Keratinocyte (primary cell): ENCODE data around the gene KCTD21. TPM values are rescaled to one million over a fixed set of nuclear protein-coding genes. Genes with fewer than 3 reads are reported as not detected.

Experiments used
- DNase-seq: peaks from one replicate; pipeline ENCODE4 v3.0.0-alpha.2; 2011; ENCODE audit warnings: low read depth, missing footprints, low spot score
- FAIRE-seq: peaks from 2 replicates; lab custom pipeline; 2011; peaks lifted over from hg19 to GRCh38; lab: Jason Lieb, UNC
- H2AFZ ChIP-seq: 2 replicates; pipeline ENCODE4 v1.6.0; 2012; ENCODE audit warnings: low read length, control low read depth, inconsistent platforms; ENCODE audit not compliant: control insufficient read depth
- H3K27ac ChIP-seq: 2 replicates; pipeline ENCODE4 v1.5.1; 2011; ENCODE audit warnings: low read length; ENCODE audit not compliant: control insufficient read depth, insufficient read depth
- H3K27me3 ChIP-seq: 3 replicates; pipeline ENCODE4 v1.6.0; 2011; ENCODE audit warnings: low read length; ENCODE audit not compliant: control insufficient read depth, insufficient read depth; ENCODE audit errors: extremely low read depth
- H3K36me3 ChIP-seq, 2 experiments: 2 replicates in 1 of 2; 3 replicates in 1 of 2; pipeline ENCODE4 v1.5.1; 2011; ENCODE audit warnings: low read length in 2 of 2, mild to moderate bottlenecking in 1 of 2; ENCODE audit not compliant: control insufficient read depth in 2 of 2, insufficient read depth in 2 of 2; ENCODE audit errors: extremely low read depth in 1 of 2
- H3K4me1 ChIP-seq: 3 replicates; pipeline ENCODE4 v1.5.1; 2011; ENCODE audit warnings: low read length; ENCODE audit not compliant: control insufficient read depth, insufficient read depth; ENCODE audit errors: extremely low read depth
- H3K4me2 ChIP-seq: 3 replicates; pipeline ENCODE4 v1.6.0; 2011; ENCODE audit warnings: low read depth, low read length; ENCODE audit not compliant: control insufficient read depth, insufficient read depth; ENCODE audit errors: extremely low read depth
- H3K4me3 ChIP-seq, 3 experiments: fragments of 200-600 bp in 1 of 3; sonication (generic) in 1 of 3; 2 replicates in 2 of 3; 3 replicates in 1 of 3; pipeline ENCODE4 v1.5.1; 2011 to 2016; ENCODE audit warnings: low read length in 3 of 3, mild to moderate bottlenecking in 3 of 3, control low read depth in 2 of 3, inconsistent platforms in 1 of 3, low read depth in 1 of 3, mixed read lengths in 1 of 3, mixed run types in 1 of 3, moderate library complexity in 1 of 3; ENCODE audit not compliant: control insufficient read depth in 2 of 3, insufficient read depth in 2 of 3; ENCODE audit errors: extremely low read depth in 1 of 3
- H3K79me2 ChIP-seq: 2 replicates; pipeline ENCODE4 v1.6.0; 2012; ENCODE audit warnings: low read length; ENCODE audit not compliant: control insufficient read depth, insufficient read depth
- H3K9ac ChIP-seq: 3 replicates; pipeline ENCODE4 v1.6.0; 2011; ENCODE audit warnings: low read length; ENCODE audit not compliant: control insufficient read depth, insufficient read depth; ENCODE audit errors: extremely low read depth
- H3K9me1 ChIP-seq: 3 replicates; pipeline ENCODE4 v1.6.0; 2011; ENCODE audit warnings: low read length; ENCODE audit not compliant: control insufficient read depth, insufficient read depth; ENCODE audit errors: extremely low read depth
- H3K9me3 ChIP-seq: 2 replicates; pipeline ENCODE4 v1.5.1; 2012; ENCODE audit warnings: low read depth, low read length; ENCODE audit not compliant: control insufficient read depth
- H4K20me1 ChIP-seq: 3 replicates; pipeline ENCODE4 v1.6.0; 2011; ENCODE audit warnings: low read length; ENCODE audit not compliant: control insufficient read depth, insufficient read depth; ENCODE audit errors: extremely low read depth
- EZH2 ChIP-seq: IDR thresholded peaks from one replicate; pipeline ENCODE4 v1.6.1; 2012; ENCODE audit warnings: inconsistent platforms, mild to moderate bottlenecking, low read length, moderate library complexity
- dilution Hi-C: fragments of 300-500 bp; cut with MboI; formaldehyde crosslinking; loops from one replicate; pipeline ENCODE4 v1.7.0; 2020; ENCODE audit warnings: low sequenced_read_pairs; ENCODE audit not compliant: extremely low pct_ligation_motif_present
- polyA plus RNA-seq, 5 experiments: library from polyadenylated mRNA; depleted of rRNA in 3 of 5; stranded (reverse) in 3 of 5; stranded (forward) in 1 of 5; unstranded in 1 of 5; fragments of >200 nt; gene quantifications; 1 replicate in 1 of 5; 2 replicates in 3 of 5; 3 replicates in 1 of 5; pipeline versions ENCODE4 v1.2.1 to v1.2.3, GENCODE V29; 2011 to 2012; ENCODE audit warnings: missing spikeins in 2 of 5, low read depth in 1 of 5, low replicate concordance in 1 of 5
- TF ChIP-seq, protein P1 (sequence below), 3 experiments: IDR thresholded peaks in 1 of 3; conservative IDR thresholded peaks in 1 of 3; optimal IDR thresholded peaks in 1 of 3; 2 replicates in 2 of 3; 3 replicates in 1 of 3; pipeline versions ENCODE3 to v1.5.1; 2011; ENCODE audit warnings: low read length in 3 of 3, mild to moderate bottlenecking in 3 of 3, moderate library complexity in 2 of 3, control low read depth in 1 of 3, inconsistent platforms in 1 of 3; ENCODE audit not compliant: insufficient read depth in 2 of 3; ENCODE audit errors: extremely low read depth in 1 of 3

Gene KCTD21
- polyA plus RNA-seq, 1 donor (not counting 4 experiments of a cell fraction or from before 2014, with no cell fraction given): 10.4 TPM

DNA sequence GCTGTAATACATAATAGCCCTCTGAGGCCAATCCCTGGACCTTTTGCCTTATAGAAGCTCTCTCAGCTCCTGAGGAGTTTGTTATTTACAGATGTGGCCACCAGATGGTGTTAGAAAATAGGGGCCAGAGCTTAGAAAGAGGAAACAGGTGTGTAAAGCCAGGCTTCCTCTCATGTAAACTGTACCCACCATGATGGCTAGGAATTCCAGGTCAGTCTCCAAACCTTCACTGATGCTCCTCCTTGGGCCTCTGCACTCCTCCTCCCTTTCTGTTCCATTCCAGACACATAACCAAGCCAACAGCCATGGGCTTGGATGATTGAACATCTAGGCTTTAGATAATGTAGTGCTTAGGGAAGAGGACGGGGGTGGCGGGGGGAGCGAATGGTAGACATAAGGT is 40.0 kb upstream of the KCTD21 start:
- Histone ChIP-seq H3K36me3 (no peaks in the 10 kb centered on the region), H2AFZ (no peak overlapping the region), H3K4me1 (no peaks in the 10 kb centered on the region), H3K79me2 (no peaks in the 10 kb centered on the region), H3K9ac (no peak overlapping the region), H3K9me1 (no peaks in the 10 kb centered on the region), H3K27ac (no peak overlapping the region), H3K27me3 (no peaks in the 10 kb centered on the region), H4K20me1 (no peaks in the 10 kb centered on the region), H3K9me3 (no peaks in the 10 kb centered on the region), H3K4me2 (no peak overlapping the region), H3K4me3 (no peak overlapping the region)
- no peak for FAIRE-seq
- no peak for DNase-seq
- no peak for TF ChIP-seq EZH2
- TF ChIP-seq, protein P1, sequence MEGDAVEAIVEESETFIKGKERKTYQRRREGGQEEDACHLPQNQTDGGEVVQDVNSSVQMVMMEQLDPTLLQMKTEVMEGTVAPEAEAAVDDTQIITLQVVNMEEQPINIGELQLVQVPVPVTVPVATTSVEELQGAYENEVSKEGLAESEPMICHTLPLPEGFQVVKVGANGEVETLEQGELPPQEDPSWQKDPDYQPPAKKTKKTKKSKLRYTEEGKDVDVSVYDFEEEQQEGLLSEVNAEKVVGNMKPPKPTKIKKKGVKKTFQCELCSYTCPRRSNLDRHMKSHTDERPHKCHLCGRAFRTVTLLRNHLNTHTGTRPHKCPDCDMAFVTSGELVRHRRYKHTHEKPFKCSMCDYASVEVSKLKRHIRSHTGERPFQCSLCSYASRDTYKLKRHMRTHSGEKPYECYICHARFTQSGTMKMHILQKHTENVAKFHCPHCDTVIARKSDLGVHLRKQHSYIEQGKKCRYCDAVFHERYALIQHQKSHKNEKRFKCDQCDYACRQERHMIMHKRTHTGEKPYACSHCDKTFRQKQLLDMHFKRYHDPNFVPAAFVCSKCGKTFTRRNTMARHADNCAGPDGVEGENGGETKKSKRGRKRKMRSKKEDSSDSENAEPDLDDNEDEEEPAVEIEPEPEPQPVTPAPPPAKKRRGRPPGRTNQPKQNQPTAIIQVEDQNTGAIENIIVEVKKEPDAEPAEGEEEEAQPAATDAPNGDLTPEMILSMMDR (optimal IDR thresholded peaks at IDR 0.05 in 1 of 3, IDR thresholded peaks at IDR 0.05 in 1 of 3, conservative IDR thresholded peaks at IDR 0.05 in 1 of 3; ENCODE audit: extremely low read depth in 1 of 3, insufficient read depth in 2 of 3, low read length in 3 of 3): peak; percentile 26 to 63 (median 36)
- dilution Hi-C loops: no loop called here

DNA sequence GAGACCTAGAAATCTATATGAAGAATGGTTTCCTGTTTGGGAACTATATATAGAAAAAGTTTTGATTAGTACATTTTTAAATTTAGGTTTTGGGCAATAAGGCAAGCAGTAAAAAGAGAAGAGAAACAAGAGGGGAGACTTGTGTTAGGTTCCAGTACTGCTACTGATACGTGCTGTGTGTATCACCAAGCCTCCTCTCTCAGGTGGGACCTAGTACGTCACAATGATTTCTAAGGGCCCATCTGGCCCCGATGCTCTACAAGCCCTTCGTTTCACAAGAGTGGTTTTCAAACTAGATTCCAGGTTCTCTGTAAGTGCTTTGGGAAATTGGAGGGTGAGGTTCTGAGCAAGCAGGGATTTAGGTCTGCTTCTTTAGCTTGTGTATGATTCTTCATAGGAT is 39.5 kb upstream of the KCTD21 start:
- Histone ChIP-seq H3K9me3 (no peaks in the 10 kb centered on the region), H4K20me1 (no peaks in the 10 kb centered on the region), H3K36me3 (no peaks in the 10 kb centered on the region), H3K79me2 (no peaks in the 10 kb centered on the region), H2AFZ (no peak overlapping the region), H3K4me2 (no peak overlapping the region), H3K9ac (no peak overlapping the region), H3K9me1 (no peaks in the 10 kb centered on the region), H3K4me3 (no peak overlapping the region), H3K27me3 (no peaks in the 10 kb centered on the region), H3K27ac (no peak overlapping the region), H3K4me1 (no peaks in the 10 kb centered on the region)
- TF ChIP-seq, protein P1 (optimal IDR thresholded peaks at IDR 0.05 in 1 of 3, IDR thresholded peaks at IDR 0.05 in 1 of 3, conservative IDR thresholded peaks at IDR 0.05 in 1 of 3; ENCODE audit: extremely low read depth in 1 of 3, insufficient read depth in 2 of 3, low read length in 3 of 3): no peak
- TF ChIP-seq EZH2: no peak
- dilution Hi-C loops: no loop called here
- DNase-seq (no peak), FAIRE-seq (no peak)
